ENCODE data around the gene TCHHL1. TPM values are rescaled to one million over a fixed set of nuclear protein-coding genes. Genes with fewer than 3 reads are reported as not detected.

TCHHL1 gene
- total RNA-seq (ENCODE audit: low replicate concordance) = not detected in 2 replicates

DNA sequence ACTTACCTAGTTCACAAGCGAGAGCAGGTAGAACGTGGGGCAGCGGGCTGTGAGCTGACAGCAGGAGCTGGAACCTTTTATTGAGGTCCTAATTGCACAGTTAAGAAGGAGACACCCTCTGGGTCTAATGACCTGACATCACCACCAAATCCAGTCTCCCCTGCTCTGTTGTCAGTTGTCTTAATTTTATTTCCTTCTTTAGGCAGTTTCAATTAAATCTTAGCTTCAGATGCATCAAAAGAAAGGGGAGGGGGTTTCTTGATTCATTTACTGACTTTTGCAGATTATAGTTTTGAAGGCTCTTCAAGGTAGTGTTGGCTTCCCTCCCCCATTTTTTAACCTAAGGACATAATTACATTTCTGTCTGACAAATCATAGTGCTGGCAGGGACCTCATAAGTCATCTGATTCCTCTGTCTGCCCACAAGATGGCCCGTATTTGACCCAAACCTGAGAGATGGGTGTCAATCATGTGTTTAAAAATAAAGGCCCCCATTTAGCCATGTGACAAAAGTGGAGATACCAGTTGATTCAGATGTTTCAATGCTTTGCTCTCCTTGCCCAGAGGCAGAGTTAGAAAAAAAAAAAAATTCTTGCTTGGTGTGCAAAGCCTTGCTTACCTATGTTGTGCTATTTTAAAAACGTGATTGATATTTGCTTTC lies at the start of gene TCHHL1:
Gene TCHHL1, minus strand, starts transcription at position 51 of the 661 bp plus-strand sequence. CDS start 921 bp downstream, outside the sequence.

DNA sequence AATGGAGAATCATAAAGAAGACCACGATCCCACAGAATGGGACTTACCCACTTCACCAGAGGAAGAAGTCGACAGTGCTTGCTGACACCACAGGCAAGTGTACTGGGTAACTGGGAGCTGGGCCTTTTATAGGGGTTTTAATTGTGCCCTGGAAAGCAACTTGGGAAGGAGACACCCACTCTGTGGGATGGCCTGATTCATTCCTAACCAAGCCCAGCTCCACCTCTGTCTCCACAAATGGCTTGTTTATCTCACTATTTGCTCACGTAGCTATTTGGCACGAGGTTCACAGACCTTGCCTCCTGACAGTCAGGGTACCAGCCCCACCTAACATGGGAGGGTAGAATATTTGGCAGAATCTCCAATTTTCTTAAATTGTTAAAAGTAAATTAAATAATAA lies 26.5 kb upstream of the TCHHL1 start, which contains the start of gene TCHH:
Gene TCHH, minus strand, starts transcription at position 101 of the 400 bp plus-strand sequence. CDS start 1,364 bp downstream, outside the sequence.

DNA sequence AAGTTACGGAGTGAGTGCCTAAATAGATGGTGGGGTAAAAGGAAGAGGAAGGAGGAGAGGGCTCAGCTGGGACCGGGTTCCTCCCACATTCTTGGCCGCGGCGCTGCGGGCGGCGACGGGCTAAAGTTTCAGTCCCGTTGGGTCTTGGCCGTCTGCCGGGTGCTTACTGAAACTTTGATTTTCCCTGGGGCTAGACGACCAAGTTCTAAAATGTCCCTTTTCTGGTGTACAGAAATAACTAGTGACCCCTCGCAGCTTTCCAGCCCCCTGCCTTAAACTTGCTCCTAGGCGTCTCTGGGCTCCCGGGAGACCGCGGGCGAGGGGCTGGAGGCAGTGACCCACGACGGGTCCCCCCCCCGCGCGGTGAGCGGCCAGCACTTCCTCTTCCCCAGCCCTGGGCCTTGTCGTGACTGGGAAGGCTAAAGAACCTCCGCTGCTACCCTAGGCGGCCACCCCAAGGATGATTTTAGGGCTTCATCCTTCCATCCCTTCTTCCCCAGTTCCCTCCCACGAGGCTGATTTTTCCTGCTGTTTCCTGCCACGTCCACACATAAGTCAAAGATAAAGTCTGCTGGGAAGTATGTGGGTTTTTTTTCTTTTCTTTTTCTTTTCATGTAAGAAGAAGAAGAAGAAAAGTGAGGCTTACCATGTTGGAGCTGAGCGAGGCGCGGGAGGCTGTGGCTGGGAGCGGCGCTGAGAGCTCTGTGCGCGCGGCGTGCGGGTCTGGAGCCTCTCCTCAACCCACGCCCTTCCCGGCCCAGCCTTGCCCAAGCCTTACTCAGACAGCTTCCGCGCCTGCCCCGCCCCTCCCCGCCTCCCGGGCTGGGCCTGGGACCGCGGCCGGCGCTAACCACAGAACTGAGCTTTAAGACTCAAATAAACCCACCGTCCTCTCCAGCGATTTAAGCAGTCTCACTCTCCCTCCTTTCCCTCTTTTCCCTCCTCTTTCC lies 52.3 kb downstream of the TCHHL1 start, which contains the start of gene S100A11:
Gene S100A11, minus strand, starts transcription at position 738 of the 950 bp plus-strand sequence. Its CDS starts 89 bp downstream, at position 649.

Other genes starting within 250 kb of the TCHHL1 start
- gene C2CD4D, start 249.2 kb downstream of the TCHHL1 start, total RNA-seq (ENCODE audit: low replicate concordance) = 0.12 TPM in 1 of 2 replicates, not detected in the other
- gene THEM5, start 235.4 kb downstream of the TCHHL1 start, total RNA-seq (ENCODE audit: low replicate concordance) = not detected in 2 replicates
- 4.0 and 9.1 TPM in 2 replicates for gene THEM4, start 179.6 kb downstream of the TCHHL1 start, total RNA-seq (ENCODE audit: low replicate concordance)
- 109 and 170 TPM in 2 replicates for gene S100A10, start 95.2 kb downstream of the TCHHL1 start, total RNA-seq (ENCODE audit: low replicate concordance)
- 27.1 and 58.7 TPM in 2 replicates for gene S100A11, start 52.1 kb downstream of the TCHHL1 start, total RNA-seq (ENCODE audit: low replicate concordance)
- gene TCHH, start 26.4 kb upstream of the TCHHL1 start, total RNA-seq (ENCODE audit: low replicate concordance) = 0.08 and 0.12 TPM in 2 replicates
- 0.70 TPM in 1 of 2 replicates, not detected in the other for gene RPTN, start 70.2 kb upstream of the TCHHL1 start, total RNA-seq (ENCODE audit: low replicate concordance)
- gene HRNR, start 135.1 kb upstream of the TCHHL1 start, total RNA-seq (ENCODE audit: low replicate concordance) = not detected in 2 replicates
- gene FLG, start 236.2 kb upstream of the TCHHL1 start, total RNA-seq (ENCODE audit: low replicate concordance) = not detected in 2 replicates